Spleen (tissue), 7 donors: ENCODE data around the gene TAF7L.

ENCODE experiments used
- POLR2A ChIP-seq, 3 donors: fragments of 450-650 bp; IDR thresholded peaks; one replicate each; pipeline ENCODE4 v1.5.1; 2017; ENCODE audit warnings: antibody characterized with exemption in 3 of 3, mild to moderate bottlenecking in 1 of 3
- POLR2AphosphoS5 ChIP-seq, 3 donors: sonication (generic); formaldehyde crosslinking; IDR thresholded peaks; one replicate each; pipeline ENCODE4 v1.5.1; 2017; ENCODE audit warnings: antibody characterized with exemption in 3 of 3
- TF ChIP-seq, protein P1 (sequence below), 11 experiments: fragments of 200-600 bp in 7 of 11; fragments of 450-650 bp in 4 of 11; sonication (generic) in 4 of 11; IDR thresholded peaks in 8 of 11; conservative IDR thresholded peaks in 3 of 11; 1 replicate in 7 of 11; 2 replicates in 4 of 11; pipeline versions ENCODE4 v1.4.0 to v1.8.0; 2016 to 2021; ENCODE audit warnings: antibody characterized with exemption in 11 of 11, inconsistent platforms in 4 of 11, mild to moderate bottlenecking in 1 of 11
- donor health status: DM: no; HTN: no; CAD: no; lungs with moderate emphysema.
- donor health status: DM: no; HTN: no; CAD: no.
- donor health status: DM: no; HTN: no; CAD: no.

DNA sequence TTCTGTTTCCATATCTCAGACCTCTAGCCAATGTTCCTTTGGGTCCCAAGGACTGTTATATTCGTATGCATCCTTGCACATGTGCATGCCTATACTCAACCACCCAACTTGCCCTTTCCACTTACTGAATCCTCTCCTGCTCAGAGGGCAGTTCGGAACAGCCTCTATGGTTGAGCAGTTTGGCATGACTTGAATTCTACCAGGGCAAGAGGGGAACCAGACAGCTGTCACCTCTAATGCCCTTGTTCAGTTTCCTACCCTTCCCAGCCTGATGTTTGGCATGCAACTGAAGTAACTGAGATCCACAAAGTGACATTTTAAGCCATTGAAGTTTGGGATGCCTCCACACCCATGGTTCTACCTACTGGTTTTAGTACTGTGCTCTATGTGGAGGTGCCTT is 54.1 kb downstream of the TAF7L start:
- TF ChIP-seq, protein P1, sequence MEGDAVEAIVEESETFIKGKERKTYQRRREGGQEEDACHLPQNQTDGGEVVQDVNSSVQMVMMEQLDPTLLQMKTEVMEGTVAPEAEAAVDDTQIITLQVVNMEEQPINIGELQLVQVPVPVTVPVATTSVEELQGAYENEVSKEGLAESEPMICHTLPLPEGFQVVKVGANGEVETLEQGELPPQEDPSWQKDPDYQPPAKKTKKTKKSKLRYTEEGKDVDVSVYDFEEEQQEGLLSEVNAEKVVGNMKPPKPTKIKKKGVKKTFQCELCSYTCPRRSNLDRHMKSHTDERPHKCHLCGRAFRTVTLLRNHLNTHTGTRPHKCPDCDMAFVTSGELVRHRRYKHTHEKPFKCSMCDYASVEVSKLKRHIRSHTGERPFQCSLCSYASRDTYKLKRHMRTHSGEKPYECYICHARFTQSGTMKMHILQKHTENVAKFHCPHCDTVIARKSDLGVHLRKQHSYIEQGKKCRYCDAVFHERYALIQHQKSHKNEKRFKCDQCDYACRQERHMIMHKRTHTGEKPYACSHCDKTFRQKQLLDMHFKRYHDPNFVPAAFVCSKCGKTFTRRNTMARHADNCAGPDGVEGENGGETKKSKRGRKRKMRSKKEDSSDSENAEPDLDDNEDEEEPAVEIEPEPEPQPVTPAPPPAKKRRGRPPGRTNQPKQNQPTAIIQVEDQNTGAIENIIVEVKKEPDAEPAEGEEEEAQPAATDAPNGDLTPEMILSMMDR (IDR thresholded peaks at IDR 0.05 in 8 of 11, conservative IDR thresholded peaks at IDR 0.05 in 3 of 11), result no peak
- TF ChIP-seq POLR2AphosphoS5 (IDR thresholded peaks at IDR 0.05) (no peak), POLR2A (IDR thresholded peaks at IDR 0.05) (no peak)
